Tibial artery (tissue), 4 donors: ENCODE results near the gene PCDHGA1.

Source experiments
- DNase-seq, 2 donors: peaks; one replicate each; pipeline ENCODE4 v3.0.0-alpha.2; 2019
- H3K27ac ChIP-seq, 2 donors: fragments of 200-600 bp; sonication (generic) in 1 of 2; 1 replicate in 1 of 2; 2 replicates in 1 of 2; pipeline ENCODE4 v1.5.1; 2018 to 2019; ENCODE audit warnings: mild to moderate bottlenecking in 1 of 2
- H3K27me3 ChIP-seq, 2 donors: fragments of 200-600 bp; sonication (generic) in 1 of 2; one replicate each; pipeline versions ENCODE4 v1.5.1 to v1.6.0; 2016 to 2019
- H3K36me3 ChIP-seq, 3 donors: fragments of 200-600 bp; sonication (generic) in 2 of 3; one replicate each; pipeline ENCODE4 v1.5.1; 2016 to 2019; ENCODE audit warnings: mild to moderate bottlenecking in 2 of 3
- H3K4me1 ChIP-seq, 4 donors: fragments of 200-600 bp; sonication (generic) in 2 of 4; 1 replicate in 3 of 4; 2 replicates in 1 of 4; pipeline ENCODE4 v1.5.1; 2016 to 2019
- H3K4me3 ChIP-seq, 2 donors: fragments of 200-600 bp; sonication (generic) in 1 of 2; 1 replicate in 1 of 2; 2 replicates in 1 of 2; pipeline ENCODE4 v1.5.1; 2018 to 2019; ENCODE audit warnings: mild to moderate bottlenecking in 2 of 2
- H3K9me3 ChIP-seq, 3 donors: fragments of 200-600 bp; sonication (generic) in 1 of 3; one replicate each; pipeline ENCODE4 v1.5.1; 2016 to 2019
- intact Hi-C: fragments of 100-400 bp; cut with DNase I; formaldehyde crosslinking; loops from one replicate; pipeline ENCODE4 v1.15.0; 2023; ENCODE audit warnings: low total_unique reads
- TF ChIP-seq, protein P1 (sequence below), 2 experiments: fragments of 200-600 bp in 1 of 2; fragments of 450-650 bp in 1 of 2; IDR thresholded peaks; one replicate each; pipeline ENCODE4 v1.5.1; 2017 to 2019; ENCODE audit warnings: antibody characterized with exemption in 2 of 2, mild to moderate bottlenecking in 1 of 2, moderate library complexity in 1 of 2

The PCDHGA1 gene

DNA sequence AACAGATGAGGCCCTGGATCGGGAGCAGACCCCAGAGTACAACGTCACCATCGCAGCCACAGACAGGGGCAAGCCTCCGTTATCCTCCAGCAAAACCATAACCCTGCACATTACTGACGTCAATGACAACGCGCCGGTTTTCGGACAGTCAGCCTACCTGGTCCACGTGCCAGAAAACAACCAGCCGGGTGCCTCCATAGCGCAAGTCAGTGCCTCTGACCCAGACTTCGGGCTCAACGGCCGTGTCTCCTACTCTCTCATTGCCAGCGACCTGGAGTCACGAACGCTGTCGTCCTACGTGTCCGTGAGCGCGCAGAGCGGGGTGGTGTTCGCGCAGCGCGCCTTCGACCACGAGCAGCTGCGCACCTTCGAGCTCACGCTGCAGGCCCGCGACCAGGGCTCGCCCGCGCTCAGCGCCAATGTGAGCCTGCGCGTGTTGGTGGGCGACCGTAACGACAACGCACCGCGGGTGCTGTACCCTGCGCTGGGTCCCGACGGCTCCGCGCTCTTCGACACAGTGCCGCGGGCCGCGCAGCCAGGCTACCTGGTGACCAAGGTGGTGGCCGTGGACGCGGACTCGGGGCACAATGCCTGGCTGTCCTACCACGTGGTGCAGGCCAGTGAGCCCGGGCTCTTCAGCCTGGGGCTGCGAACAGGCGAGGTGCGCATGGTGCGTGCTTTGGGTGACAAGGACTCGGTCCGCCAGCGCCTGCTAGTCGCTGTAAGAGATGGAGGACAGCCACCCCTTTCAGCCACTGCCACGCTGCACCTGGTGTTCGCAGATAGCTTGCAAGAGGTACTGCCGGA lies 89.0 kb downstream of the PCDHGA1 start:
- DNase-seq = no peak
- no peak overlapping the region for H3K27ac ChIP-seq
- peaks cover 24 to 99% (median 89%) of the 10 kb centered on the region in 3 donors for H3K9me3 ChIP-seq
- intact Hi-C loops = loop anchor here (10.0 kb wide), 2 partner anchors 94 to 136 kb away; partner anchors contain the start of gene TAF7
- no peak overlapping the region for H3K4me3 ChIP-seq
- peaks cover 0 to 67% (median 63%) of the 10 kb centered on the region in 3 donors for H3K36me3 ChIP-seq
- TF ChIP-seq, protein P1, sequence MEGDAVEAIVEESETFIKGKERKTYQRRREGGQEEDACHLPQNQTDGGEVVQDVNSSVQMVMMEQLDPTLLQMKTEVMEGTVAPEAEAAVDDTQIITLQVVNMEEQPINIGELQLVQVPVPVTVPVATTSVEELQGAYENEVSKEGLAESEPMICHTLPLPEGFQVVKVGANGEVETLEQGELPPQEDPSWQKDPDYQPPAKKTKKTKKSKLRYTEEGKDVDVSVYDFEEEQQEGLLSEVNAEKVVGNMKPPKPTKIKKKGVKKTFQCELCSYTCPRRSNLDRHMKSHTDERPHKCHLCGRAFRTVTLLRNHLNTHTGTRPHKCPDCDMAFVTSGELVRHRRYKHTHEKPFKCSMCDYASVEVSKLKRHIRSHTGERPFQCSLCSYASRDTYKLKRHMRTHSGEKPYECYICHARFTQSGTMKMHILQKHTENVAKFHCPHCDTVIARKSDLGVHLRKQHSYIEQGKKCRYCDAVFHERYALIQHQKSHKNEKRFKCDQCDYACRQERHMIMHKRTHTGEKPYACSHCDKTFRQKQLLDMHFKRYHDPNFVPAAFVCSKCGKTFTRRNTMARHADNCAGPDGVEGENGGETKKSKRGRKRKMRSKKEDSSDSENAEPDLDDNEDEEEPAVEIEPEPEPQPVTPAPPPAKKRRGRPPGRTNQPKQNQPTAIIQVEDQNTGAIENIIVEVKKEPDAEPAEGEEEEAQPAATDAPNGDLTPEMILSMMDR (IDR thresholded peaks at IDR 0.05) = no peak
- H3K27me3 ChIP-seq = no peaks in the 10 kb centered on the region
- no peaks in the 10 kb centered on the region for H3K4me1 ChIP-seq

DNA sequence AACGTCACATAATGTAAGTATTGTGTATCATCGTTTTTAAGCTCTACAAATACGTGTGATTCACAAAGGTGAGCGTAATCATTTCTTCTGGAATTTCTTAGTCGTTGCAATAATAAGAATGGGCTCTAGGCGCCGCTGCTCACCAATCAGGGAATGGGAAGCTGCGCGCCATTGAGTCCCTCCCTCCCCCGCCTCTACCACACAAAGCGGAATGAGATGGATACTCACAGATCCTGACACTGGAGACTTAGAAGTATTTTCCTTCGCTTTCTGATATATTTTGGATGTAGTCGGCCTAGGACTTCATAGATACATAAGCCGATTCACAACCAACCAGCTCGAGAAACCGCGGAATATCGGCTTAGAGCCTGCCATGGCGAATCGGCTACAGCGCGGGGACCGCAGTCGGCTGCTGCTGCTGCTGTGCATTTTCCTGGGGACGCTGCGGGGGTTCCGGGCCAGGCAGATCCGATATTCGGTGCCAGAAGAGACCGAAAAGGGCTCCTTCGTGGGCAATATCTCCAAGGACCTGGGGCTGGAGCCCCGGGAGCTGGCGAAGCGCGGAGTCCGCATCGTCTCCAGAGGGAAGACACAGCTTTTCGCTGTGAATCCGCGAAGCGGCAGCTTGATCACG lies 90.7 kb downstream of the PCDHGA1 start, which contains the start of gene PCDHGA11:
Gene PCDHGA11, plus strand, starts transcription at position 197 of the 634 bp plus-strand sequence. Its CDS starts 177 bp downstream, at position 374.
- H3K27ac ChIP-seq = no peak within 1 kb of the TSS
- no peaks in the 10 kb centered on the region for H3K27me3 ChIP-seq
- H3K4me3 ChIP-seq = peak within 1 kb of the TSS; percentile 25 to 28
- intact Hi-C loops = loop anchor here (10.0 kb wide), 1 partner anchor 176 kb away; the partner anchor contains the start of gene PCDHB15
- peaks cover 0 to 77% (median 65%) of the 10 kb centered on the region in 3 donors for H3K36me3 ChIP-seq
- DNase-seq = peak in 1 of 2 donors; percentile 47
- H3K4me1 ChIP-seq = no peaks in the 10 kb centered on the region
- TF ChIP-seq, protein P1 (IDR thresholded peaks at IDR 0.05) = peak in 1 of 2 experiments; percentile 12
- peaks cover 26 to 100% (median 89%) of the 10 kb centered on the region in 3 donors for H3K9me3 ChIP-seq

DNA sequence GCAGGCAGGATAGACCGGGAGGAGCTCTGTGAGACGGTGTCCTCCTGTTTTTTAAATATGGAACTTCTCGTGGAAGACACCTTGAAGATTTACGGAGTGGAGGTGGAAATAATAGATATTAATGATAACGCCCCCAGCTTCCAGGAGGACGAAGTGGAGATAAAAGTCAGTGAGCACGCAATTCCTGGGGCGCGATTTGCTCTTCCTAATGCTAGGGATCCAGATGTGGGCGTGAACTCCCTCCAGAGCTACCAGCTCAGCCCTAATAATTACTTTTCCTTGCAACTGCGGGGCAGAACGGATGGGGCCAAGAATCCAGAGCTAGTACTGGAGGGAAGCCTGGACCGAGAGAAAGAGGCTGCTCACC lies 91.2 kb downstream of the PCDHGA1 start:
- Histone ChIP-seq H3K4me1 (no peaks in the 10 kb centered on the region), H3K27me3 (no peaks in the 10 kb centered on the region), H3K9me3 (peaks cover 29 to 100% (median 92%) of the 10 kb centered on the region in 3 donors), H3K36me3 (peaks cover 0 to 76% (median 70%) of the 10 kb centered on the region in 3 donors), H3K27ac (no peak overlapping the region), H3K4me3 (peak overlapping the region; percentile 25 to 28)
- no peak for DNase-seq
- TF ChIP-seq, protein P1 (IDR thresholded peaks at IDR 0.05) = no peak
- intact Hi-C loops = loop anchor here (10.0 kb wide), 1 partner anchor 177 kb away; the partner anchor contains the start of gene PCDHB15

DNA sequence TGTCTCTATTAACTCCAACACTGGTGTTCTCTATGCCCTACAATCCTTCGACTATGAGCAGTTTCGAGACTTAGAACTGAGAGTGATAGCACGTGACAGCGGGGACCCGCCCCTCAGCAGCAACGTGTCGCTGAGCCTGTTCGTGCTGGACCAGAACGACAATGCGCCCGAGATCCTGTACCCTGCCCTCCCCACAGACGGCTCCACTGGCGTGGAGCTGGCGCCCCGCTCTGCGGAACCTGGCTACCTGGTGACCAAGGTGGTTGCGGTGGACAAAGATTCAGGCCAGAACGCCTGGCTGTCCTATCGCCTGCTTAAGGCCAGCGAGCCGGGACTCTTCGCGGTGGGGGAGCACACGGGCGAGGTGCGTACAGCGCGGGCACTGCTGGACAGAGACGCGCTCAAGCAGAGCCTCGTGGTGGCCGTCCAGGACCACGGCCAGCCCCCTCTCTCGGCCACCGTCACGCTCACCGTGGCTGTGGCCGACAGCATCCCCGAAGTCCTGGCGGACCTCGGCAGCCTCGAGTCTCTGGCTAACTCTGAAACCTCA lies 92.5 kb downstream of the PCDHGA1 start:
- DNase-seq = no peak
- intact Hi-C loops = loop anchor here (10.0 kb wide), 1 partner anchor 178 kb away; the partner anchor contains the start of gene PCDHB15
- TF ChIP-seq, protein P1 (IDR thresholded peaks at IDR 0.05) = no peak
- H3K36me3 ChIP-seq = peaks cover 4 to 78% (median 76%) of the 10 kb centered on the region in 3 donors
- no peaks in the 10 kb centered on the region for H3K27me3 ChIP-seq
- H3K4me3 ChIP-seq = no peak overlapping the region
- no peak overlapping the region for H3K27ac ChIP-seq
- peaks cover 33 to 100% (median 99%) of the 10 kb centered on the region in 3 donors for H3K9me3 ChIP-seq
- H3K4me1 ChIP-seq = no peaks in the 10 kb centered on the region

DNA sequence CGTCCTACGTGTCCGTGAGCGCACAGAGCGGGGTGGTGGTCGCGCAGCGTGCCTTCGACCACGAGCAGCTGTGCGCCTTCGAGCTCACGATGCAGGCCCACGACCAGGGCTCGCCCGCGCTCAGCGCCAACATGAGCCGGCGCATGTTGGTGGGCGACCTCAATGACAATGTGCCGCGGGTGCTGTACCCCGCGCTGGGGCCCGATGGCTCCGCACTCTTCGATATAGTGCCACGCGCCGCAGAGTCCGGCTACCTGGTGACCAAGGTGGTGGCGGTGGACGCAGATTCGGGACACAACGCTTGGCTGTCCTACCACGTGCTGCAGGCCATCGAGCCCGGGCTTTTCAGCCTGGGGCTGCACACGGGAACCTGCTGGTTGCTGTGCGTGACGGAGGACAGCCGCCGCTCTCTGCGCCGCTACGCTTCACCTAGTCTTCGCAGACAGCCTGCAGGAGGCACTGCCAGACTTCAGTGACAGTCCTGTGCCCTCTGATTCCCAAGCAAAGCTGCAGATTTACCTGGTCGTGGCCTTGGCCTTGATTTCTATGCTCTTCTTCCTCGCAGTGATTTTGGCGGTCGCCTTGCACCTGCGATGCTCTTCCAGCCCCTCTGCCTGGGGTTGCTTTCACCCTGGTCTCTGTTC lies 97.6 kb downstream of the PCDHGA1 start:
- no peak overlapping the region for H3K4me3 ChIP-seq
- TF ChIP-seq, protein P1 (IDR thresholded peaks at IDR 0.05) = no peak
- H3K36me3 ChIP-seq = peaks cover 9 to 51% (median 40%) of the 10 kb centered on the region in 3 donors
- no peaks in the 10 kb centered on the region for H3K4me1 ChIP-seq
- H3K27me3 ChIP-seq = no peaks in the 10 kb centered on the region
- no peak overlapping the region for H3K27ac ChIP-seq
- intact Hi-C loops = loop anchor here (10.0 kb wide), 1 partner anchor 183 kb away; the partner anchor contains the start of gene PCDHB15
- DNase-seq = no peak
- H3K9me3 ChIP-seq = peaks cover 23 to 99% (median 92%) of the 10 kb centered on the region in 3 donors
